Nephron (organoid): ENCODE results near the gene SLX9.

Experiments used
- H3K27ac Mint-ChIP-seq, 3 experiments: 2 replicates each; pipeline ENCODE4 v1.8.0; 2020; ENCODE audit warnings: mixed read lengths in 3 of 3, mild to moderate bottlenecking in 2 of 3, moderate library complexity in 1 of 3
- H3K27me3 Mint-ChIP-seq: 2 replicates; pipeline ENCODE4 v1.8.0; 2021; ENCODE audit warnings: low read depth, mild to moderate bottlenecking, moderate library complexity, mixed read lengths
- H3K36me3 Mint-ChIP-seq: 2 replicates; pipeline ENCODE4 v1.8.0; 2020; ENCODE audit warnings: low read depth, mixed read lengths
- H3K4me1 Mint-ChIP-seq: 2 replicates; pipeline ENCODE4 v1.8.0; 2020; ENCODE audit warnings: mixed read lengths
- H3K4me3 Mint-ChIP-seq, 3 experiments: 2 replicates each; pipeline ENCODE4 v1.8.0; 2020; ENCODE audit warnings: mild to moderate bottlenecking in 3 of 3, mixed read lengths in 3 of 3, moderate library complexity in 2 of 3
- H3K9me3 Mint-ChIP-seq: 2 replicates; pipeline ENCODE4 v1.8.0; 2020; ENCODE audit warnings: mixed read lengths
- TF ChIP-seq, protein P1 (sequence below), 3 experiments: fragments of 200-600 bp; sonication (generic); IDR thresholded peaks; one replicate each; pipeline ENCODE4 v1.5.0; 2021; ENCODE audit warnings: antibody characterized with exemption in 3 of 3; ENCODE audit not compliant: unreplicated experiment in 3 of 3

The SLX9 gene

DNA sequence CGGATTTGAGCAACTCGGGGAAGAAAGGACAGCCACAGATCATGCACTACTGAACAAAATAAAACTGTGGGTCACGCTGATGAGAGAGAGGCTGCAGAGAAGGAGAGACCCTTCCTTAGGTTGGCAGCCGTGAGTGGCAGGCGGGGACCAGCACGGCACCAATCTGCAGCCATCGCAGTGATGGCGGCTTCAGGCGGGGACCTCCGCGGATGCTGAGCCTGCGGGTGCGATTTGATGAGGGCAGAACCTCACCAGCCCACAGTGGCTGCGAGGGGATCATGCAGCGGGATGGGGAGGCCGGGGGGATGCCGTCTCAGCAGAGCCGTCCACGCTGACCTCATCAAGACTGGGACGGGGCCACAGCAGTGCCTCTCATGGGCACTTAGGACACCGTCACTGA, 30.9 kb upstream of the SLX9 start:
- TF ChIP-seq, protein P1, sequence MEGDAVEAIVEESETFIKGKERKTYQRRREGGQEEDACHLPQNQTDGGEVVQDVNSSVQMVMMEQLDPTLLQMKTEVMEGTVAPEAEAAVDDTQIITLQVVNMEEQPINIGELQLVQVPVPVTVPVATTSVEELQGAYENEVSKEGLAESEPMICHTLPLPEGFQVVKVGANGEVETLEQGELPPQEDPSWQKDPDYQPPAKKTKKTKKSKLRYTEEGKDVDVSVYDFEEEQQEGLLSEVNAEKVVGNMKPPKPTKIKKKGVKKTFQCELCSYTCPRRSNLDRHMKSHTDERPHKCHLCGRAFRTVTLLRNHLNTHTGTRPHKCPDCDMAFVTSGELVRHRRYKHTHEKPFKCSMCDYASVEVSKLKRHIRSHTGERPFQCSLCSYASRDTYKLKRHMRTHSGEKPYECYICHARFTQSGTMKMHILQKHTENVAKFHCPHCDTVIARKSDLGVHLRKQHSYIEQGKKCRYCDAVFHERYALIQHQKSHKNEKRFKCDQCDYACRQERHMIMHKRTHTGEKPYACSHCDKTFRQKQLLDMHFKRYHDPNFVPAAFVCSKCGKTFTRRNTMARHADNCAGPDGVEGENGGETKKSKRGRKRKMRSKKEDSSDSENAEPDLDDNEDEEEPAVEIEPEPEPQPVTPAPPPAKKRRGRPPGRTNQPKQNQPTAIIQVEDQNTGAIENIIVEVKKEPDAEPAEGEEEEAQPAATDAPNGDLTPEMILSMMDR (IDR thresholded peaks at IDR 0.05; ENCODE audit: unreplicated experiment in 3 of 3) = no peak
- H3K9me3 Mint-ChIP-seq = no peaks in the 10 kb centered on the region
- no peaks in the 10 kb centered on the region for H3K36me3 Mint-ChIP-seq
- peaks cover 31% of the 10 kb centered on the region for H3K4me1 Mint-ChIP-seq
- no peak overlapping the region for H3K4me3 Mint-ChIP-seq
- H3K27me3 Mint-ChIP-seq = peaks cover 29% of the 10 kb centered on the region
- H3K27ac Mint-ChIP-seq = peak overlapping the region in 2 of 3 experiments; percentile 7 to 54

DNA sequence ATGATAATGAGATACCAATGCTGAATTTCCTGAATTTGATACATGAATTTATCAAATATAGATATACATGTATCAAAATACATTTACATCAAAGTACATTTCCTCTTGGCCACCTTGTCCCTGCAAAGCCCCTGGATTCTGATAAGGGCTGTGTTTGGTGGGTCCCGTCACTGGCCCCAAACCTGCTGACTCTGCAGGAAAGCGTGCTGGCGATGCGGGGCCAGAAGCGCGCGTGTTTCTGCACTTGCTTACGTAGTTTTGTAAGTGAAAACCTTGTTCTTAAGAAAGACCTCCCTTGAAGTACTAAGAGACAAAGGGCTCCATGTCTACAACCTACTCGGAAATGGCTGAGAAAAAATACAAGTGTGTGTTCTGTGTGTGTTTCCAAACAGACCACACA, 30.1 kb upstream of the SLX9 start:
- Mint-ChIP-seq H3K9me3 (no peaks in the 10 kb centered on the region), H3K4me1 (peaks cover 31% of the 10 kb centered on the region), H3K4me3 (no peak overlapping the region), H3K27me3 (peaks cover 31% of the 10 kb centered on the region), H3K27ac (peak overlapping the region in 1 of 3 experiments; percentile 54), H3K36me3 (no peaks in the 10 kb centered on the region)
- TF ChIP-seq, protein P1 (IDR thresholded peaks at IDR 0.05; ENCODE audit: unreplicated experiment in 3 of 3) = no peak

- Mint-ChIP-seq H3K4me1 (peaks cover 31% of the 10 kb centered on the region), H3K27ac (peak overlapping the region in 1 of 3 experiments; percentile 54), H3K27me3 (peaks cover 34% of the 10 kb centered on the region), H3K4me3 (peak overlapping the region in 1 of 3 experiments; percentile 5), H3K9me3 (no peaks in the 10 kb centered on the region), H3K36me3 (no peaks in the 10 kb centered on the region)
- TF ChIP-seq, protein P1 (IDR thresholded peaks at IDR 0.05; ENCODE audit: unreplicated experiment in 3 of 3) = no peak
Measured at GRCh38 chr21:44910229-44911067, 29.4 kb upstream of the SLX9 start.

- Mint-ChIP-seq H3K4me3 (peak overlapping the region in 1 of 3 experiments; percentile 5), H3K36me3 (no peaks in the 10 kb centered on the region), H3K27me3 (peaks cover 40% of the 10 kb centered on the region), H3K4me1 (peaks cover 31% of the 10 kb centered on the region), H3K9me3 (no peaks in the 10 kb centered on the region), H3K27ac (peak overlapping the region in 2 of 3 experiments; percentile 6 to 54)
- TF ChIP-seq, protein P1 (IDR thresholded peaks at IDR 0.05; ENCODE audit: unreplicated experiment in 3 of 3) = no peak
Measured at GRCh38 chr21:44911068-44911383, 28.8 kb upstream of the SLX9 start.

- no peaks in the 10 kb centered on the region for H3K36me3 Mint-ChIP-seq
- TF ChIP-seq, protein P1 (IDR thresholded peaks at IDR 0.05; ENCODE audit: unreplicated experiment in 3 of 3) = no peak
- peaks cover 28% of the 10 kb centered on the region for H3K4me1 Mint-ChIP-seq
- peaks cover 42% of the 10 kb centered on the region for H3K27me3 Mint-ChIP-seq
- no peaks in the 10 kb centered on the region for H3K9me3 Mint-ChIP-seq
- H3K27ac Mint-ChIP-seq = peak overlapping the region in 2 of 3 experiments; percentile 6 to 54
- H3K4me3 Mint-ChIP-seq = peak overlapping the region in 1 of 3 experiments; percentile 5
Measured at GRCh38 chr21:44911384-44912157, 28.3 kb upstream of the SLX9 start.
